HK-2 (cell line): ENCODE results near the gene C4orf50.
"Not testable (repeated sequence)": the region's sequence is repeated elsewhere in the genome, so short reads cannot be mapped to it uniquely, and the experiment has no call there.

Experiments
- DNase-seq: peaks from one replicate; pipeline ENCODE4 v3.0.0-alpha.2; 2018; ENCODE audit not compliant: unreplicated experiment

The C4orf50 gene

GRCh38 chr4:5858020-5858769 is 160.0 kb downstream of the C4orf50 start:
- no peak for DNase-seq

GRCh38 chr4:5857199-5857598 is 161.0 kb downstream of the C4orf50 start:
- DNase-seq = no peak

DNA sequence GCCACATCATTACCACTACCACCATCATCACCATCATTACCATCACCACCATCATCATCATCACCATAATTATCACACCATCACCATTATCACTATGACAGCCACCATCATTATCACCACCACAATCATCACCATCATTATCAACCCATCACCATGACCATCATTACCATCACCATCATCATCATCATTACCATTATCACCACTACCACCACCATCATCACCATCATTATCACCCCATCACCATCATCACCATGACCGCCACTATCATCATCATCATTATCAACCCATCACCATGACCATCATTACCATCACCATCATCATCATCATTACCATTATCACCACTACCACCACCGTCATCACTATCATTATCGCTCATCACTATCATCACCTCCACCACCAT is 161.9 kb downstream of the C4orf50 start:
- DNase-seq = not testable (repeated sequence)

GRCh38 chr4:5854929-5855328 is 163.3 kb downstream of the C4orf50 start:
- no peak for DNase-seq

DNA sequence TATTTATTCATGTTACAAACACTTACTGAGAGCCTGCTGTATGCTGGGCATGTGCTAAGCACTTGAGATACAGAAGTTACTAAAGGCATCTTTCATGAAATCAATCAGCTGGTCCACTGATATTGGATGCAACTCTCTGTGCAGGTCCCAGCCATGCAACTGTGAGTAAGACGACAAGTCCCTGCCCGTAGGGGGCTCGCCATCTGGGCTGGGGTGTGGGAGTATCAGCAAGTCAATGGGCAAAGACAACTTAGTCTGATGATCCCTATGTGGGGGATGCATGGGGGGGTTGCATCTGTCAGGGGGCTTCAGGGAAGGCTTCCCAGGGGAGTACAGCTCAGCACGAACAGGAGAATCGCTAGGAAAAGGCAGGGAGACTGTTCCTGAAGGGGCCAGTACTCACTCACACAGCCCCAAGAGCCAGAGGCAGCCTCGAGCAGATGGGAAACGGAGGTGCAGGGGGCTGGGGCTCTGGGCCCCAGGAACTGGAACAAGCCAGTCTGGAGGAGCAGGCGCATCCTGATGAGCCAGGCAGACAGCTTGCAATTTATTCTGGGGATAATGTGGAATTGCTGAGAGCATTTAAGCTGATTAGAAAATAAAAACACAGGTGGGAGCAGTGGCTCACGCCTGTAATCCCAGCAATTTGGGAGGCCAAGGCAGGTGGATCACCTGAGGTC is 165.6 kb downstream of the C4orf50 start:
- DNase-seq = no peak

- DNase-seq = no peak
These were observed 166.5 kb downstream of the C4orf50 start for GRCh38 chr4:5851637-5852301.
